NK-92 treated with Interleukin-12 subunit alpha and Interleukin-12 subunit beta, amount 100 ng/mL, for 24 hours (cell line): ENCODE results near the gene ZFHX3.
"Not testable (repeated sequence)": the region's sequence is repeated elsewhere in the genome, so short reads cannot be mapped to it uniquely, and the experiment has no call there.

Experiments
- DNase-seq: peaks from one replicate; lab custom pipeline; 2025; lab: John Stamatoyannopoulos, UW

Gene ZFHX3

GRCh38 chr16:73022534-73022933 is 25.4 kb downstream of the ZFHX3 start:
- DNase-seq: no peak

GRCh38 chr16:73021866-73022495 is 25.9 kb downstream of the ZFHX3 start:
- no peak for DNase-seq

GRCh38 chr16:73020409-73020884 is 27.5 kb downstream of the ZFHX3 start:
- no peak for DNase-seq

GRCh38 chr16:73019457-73020362 is 28.2 kb downstream of the ZFHX3 start:
- no peak for DNase-seq

GRCh38 chr16:73018821-73019456 is 29.0 kb downstream of the ZFHX3 start:
- no peak for DNase-seq

GRCh38 chr16:73017321-73017720 is 30.6 kb downstream of the ZFHX3 start:
- no peak for DNase-seq

GRCh38 chr16:73016488-73016830 is 31.5 kb downstream of the ZFHX3 start:
- no peak for DNase-seq

- no peak for DNase-seq
These were observed 32.1 kb downstream of the ZFHX3 start for GRCh38 chr16:73015612-73016487.

GRCh38 chr16:73014768-73015167 is 33.2 kb downstream of the ZFHX3 start:
- no peak for DNase-seq

GRCh38 chr16:73013974-73014373 is 34.0 kb downstream of the ZFHX3 start:
- DNase-seq: no peak

- DNase-seq: no peak
These were observed 35.6 kb downstream of the ZFHX3 start for GRCh38 chr16:73012341-73012740.

GRCh38 chr16:73011926-73012325 is 36.0 kb downstream of the ZFHX3 start:
- no peak for DNase-seq

- no peak for DNase-seq
These were observed 37.7 kb downstream of the ZFHX3 start for GRCh38 chr16:73010150-73010676.

- DNase-seq: not testable (repeated sequence)
These were observed 38.2 kb downstream of the ZFHX3 start for GRCh38 chr16:73009710-73010109.

- DNase-seq: no peak
These were observed 41.9 kb downstream of the ZFHX3 start for GRCh38 chr16:73006026-73006425.

GRCh38 chr16:73002866-73003265 is 45.1 kb downstream of the ZFHX3 start:
- no peak for DNase-seq

GRCh38 chr16:73000907-73001521 is 46.9 kb downstream of the ZFHX3 start:
- no peak for DNase-seq

- DNase-seq: no peak
These were observed 47.7 kb downstream of the ZFHX3 start for GRCh38 chr16:73000020-73000906.

- no peak for DNase-seq
These were observed 48.3 kb downstream of the ZFHX3 start for GRCh38 chr16:72999541-73000019.

GRCh38 chr16:72997141-72997542 is 50.8 kb downstream of the ZFHX3 start:
- DNase-seq: no peak
